ENCODE measurements around the gene TSPO. TPM values are rescaled to one million over a fixed set of nuclear protein-coding genes. Genes with fewer than 3 reads are reported as not detected.

Gene TSPO
- total and polyA plus RNA-seq, 2 donors from 2014 or later, result 134 to 173 TPM

DNA sequence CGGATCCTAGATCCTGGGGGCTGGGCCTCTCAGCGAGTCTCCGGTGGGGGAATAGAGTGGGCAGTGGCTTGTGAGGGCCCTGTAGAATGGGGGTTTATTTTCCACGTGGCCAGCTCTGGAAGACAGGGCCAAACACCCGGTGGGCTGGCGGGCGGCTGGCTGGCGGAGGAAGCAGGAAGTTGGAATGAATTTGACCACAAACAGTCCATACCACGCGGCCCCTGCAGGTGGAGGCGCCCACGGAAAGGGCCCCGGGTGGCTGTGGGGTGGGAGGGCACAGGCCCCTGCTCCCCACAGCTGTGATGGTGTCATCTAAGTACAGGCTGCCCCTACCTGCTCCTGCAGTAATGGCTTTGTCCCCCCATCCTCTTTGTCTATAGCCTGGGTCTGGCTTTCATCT, 23.2 kb upstream of the TSPO start:
- H3K27me3 ChIP-seq (ENCODE audit: control insufficient read depth, insufficient read depth, low read length), result no peaks in the 10 kb centered on the region
- no peaks in the 10 kb centered on the region for H3K9me3 ChIP-seq (ENCODE audit: control insufficient read depth in 2 of 3, insufficient read depth in 1 of 3, low read length in 3 of 3)
- H3K4me3 ChIP-seq (ENCODE audit: low read length in 3 of 3), result no peak overlapping the region
- H3K27ac ChIP-seq (ENCODE audit: low read depth in 2 of 2, low read length in 2 of 2), result no peak overlapping the region
- peaks cover 0 to 6% (median 6%) of the 10 kb centered on the region in 3 donors for H3K4me1 ChIP-seq (ENCODE audit: control insufficient read depth in 2 of 3, insufficient read depth in 2 of 3, low read depth in 1 of 3, low read length in 3 of 3)
- FAIRE-seq (no peak), DNase-seq (no peak)
- intact Hi-C loops (cut with DNase I), result no loop called here
- no peak overlapping the region for H3K9ac ChIP-seq (ENCODE audit: low read length in 3 of 3)
- TF ChIP-seq, protein P1, sequence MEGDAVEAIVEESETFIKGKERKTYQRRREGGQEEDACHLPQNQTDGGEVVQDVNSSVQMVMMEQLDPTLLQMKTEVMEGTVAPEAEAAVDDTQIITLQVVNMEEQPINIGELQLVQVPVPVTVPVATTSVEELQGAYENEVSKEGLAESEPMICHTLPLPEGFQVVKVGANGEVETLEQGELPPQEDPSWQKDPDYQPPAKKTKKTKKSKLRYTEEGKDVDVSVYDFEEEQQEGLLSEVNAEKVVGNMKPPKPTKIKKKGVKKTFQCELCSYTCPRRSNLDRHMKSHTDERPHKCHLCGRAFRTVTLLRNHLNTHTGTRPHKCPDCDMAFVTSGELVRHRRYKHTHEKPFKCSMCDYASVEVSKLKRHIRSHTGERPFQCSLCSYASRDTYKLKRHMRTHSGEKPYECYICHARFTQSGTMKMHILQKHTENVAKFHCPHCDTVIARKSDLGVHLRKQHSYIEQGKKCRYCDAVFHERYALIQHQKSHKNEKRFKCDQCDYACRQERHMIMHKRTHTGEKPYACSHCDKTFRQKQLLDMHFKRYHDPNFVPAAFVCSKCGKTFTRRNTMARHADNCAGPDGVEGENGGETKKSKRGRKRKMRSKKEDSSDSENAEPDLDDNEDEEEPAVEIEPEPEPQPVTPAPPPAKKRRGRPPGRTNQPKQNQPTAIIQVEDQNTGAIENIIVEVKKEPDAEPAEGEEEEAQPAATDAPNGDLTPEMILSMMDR (IDR thresholded peaks at IDR 0.05; ENCODE audit: borderline replicate concordance, extremely low read depth, insufficient read depth), result no peak
- peaks cover 0 to 7% (median 0%) of the 10 kb centered on the region in 3 donors for H3K36me3 ChIP-seq (ENCODE audit: control insufficient read depth in 2 of 3, insufficient read depth in 3 of 3, low read length in 3 of 3)

DNA sequence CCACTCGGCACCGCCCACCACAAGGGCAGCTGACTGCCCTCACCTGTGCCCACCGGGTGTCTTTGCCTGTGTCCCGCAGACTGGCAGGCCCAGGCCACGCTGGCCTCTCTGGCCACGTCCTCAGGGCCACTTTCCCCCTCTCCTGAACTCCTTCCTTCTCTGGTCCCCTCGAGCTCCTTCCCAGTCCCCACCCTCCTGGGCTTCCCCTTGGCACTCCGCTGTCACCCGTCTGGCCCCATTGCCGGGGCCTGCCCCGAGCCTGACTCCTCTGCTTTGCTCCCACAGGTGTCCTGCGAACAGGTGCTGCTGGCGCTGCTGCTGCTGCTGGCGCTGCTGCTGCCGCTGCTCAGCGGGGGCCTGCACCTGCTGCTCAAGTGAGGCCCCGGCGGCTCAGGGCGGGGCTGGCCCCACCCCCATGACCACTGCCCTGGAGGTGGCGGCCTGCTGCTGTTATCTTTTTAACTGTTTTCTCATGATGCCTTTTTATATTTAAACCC, 22.4 kb upstream of the TSPO start:
- FAIRE-seq (no peak), DNase-seq (no peak)
- intact Hi-C loops (cut with DNase I), result no loop called here
- Histone ChIP-seq H3K4me3 (ENCODE audit: low read length in 3 of 3) (no peak overlapping the region), H3K9ac (ENCODE audit: low read length in 3 of 3) (no peak overlapping the region), H3K27ac (ENCODE audit: low read depth in 2 of 2, low read length in 2 of 2) (no peak overlapping the region), H3K36me3 (ENCODE audit: control insufficient read depth in 2 of 3, insufficient read depth in 3 of 3, low read length in 3 of 3) (peaks cover 0 to 8% (median 0%) of the 10 kb centered on the region in 3 donors), H3K4me1 (ENCODE audit: control insufficient read depth in 2 of 3, insufficient read depth in 2 of 3, low read depth in 1 of 3, low read length in 3 of 3) (peaks cover 0 to 6% (median 6%) of the 10 kb centered on the region in 3 donors), H3K27me3 (ENCODE audit: control insufficient read depth, insufficient read depth, low read length) (no peaks in the 10 kb centered on the region), H3K9me3 (ENCODE audit: control insufficient read depth in 2 of 3, insufficient read depth in 1 of 3, low read length in 3 of 3) (no peaks in the 10 kb centered on the region)
- TF ChIP-seq, protein P1 (IDR thresholded peaks at IDR 0.05; ENCODE audit: borderline replicate concordance, extremely low read depth, insufficient read depth), result no peak

DNA sequence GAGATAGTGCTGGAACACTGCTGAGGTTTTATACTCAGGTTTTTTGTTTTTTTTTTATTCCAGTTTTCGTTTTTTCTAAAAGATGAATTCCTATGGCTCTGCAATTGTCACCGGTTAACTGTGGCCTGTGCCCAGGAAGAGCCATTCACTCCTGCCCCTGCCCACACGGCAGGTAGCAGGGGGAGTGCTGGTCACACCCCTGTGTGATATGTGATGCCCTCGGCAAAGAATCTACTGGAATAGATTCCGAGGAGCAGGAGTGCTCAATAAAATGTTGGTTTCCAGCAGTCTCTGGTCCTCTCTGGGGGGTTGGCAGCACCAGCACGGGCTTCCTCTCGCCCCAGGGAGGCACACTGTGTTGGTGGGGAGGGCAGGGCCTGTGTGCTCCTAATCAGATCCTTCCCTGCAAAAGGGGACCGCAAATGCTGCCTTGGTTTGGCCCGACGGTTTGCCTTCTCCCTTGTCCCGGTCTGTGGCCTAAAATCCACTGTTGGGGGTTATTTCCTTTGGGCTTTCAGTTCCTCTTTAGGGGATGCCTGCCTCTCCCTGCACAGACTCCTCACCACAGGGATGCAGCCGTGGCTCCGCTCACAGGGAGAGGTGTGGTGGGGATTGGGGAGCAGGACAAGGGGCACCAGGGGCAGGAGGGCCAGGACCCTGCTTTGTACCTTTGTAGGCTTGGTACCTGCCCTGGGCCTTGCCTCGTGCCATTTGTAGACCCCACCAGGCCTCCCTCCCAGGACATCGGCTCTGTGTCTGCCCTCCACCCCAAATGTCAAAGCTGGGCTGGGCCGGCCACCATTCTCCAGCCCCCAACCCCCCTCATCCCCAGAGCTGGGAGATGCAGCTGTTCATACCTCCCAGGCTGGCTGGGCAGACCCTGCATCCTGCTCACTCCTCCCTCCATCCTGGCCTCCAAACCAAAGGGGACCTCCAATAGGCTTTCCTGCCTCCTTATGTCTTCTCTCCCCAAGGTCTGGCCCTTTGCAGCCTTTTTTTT, 21.6 kb upstream of the TSPO start:
- Histone ChIP-seq H3K9ac (ENCODE audit: low read length in 3 of 3) (no peak overlapping the region), H3K27me3 (ENCODE audit: control insufficient read depth, insufficient read depth, low read length) (no peaks in the 10 kb centered on the region), H3K4me1 (ENCODE audit: control insufficient read depth in 2 of 3, insufficient read depth in 2 of 3, low read depth in 1 of 3, low read length in 3 of 3) (peaks cover 0 to 6% (median 6%) of the 10 kb centered on the region in 3 donors), H3K4me3 (ENCODE audit: low read length in 3 of 3) (no peak overlapping the region), H3K9me3 (ENCODE audit: control insufficient read depth in 2 of 3, insufficient read depth in 1 of 3, low read length in 3 of 3) (no peaks in the 10 kb centered on the region), H3K36me3 (ENCODE audit: control insufficient read depth in 2 of 3, insufficient read depth in 3 of 3, low read length in 3 of 3) (peaks cover 0 to 16% (median 2%) of the 10 kb centered on the region in 3 donors), H3K27ac (ENCODE audit: low read depth in 2 of 2, low read length in 2 of 2) (no peak overlapping the region)
- DNase-seq (no peak), FAIRE-seq (no peak)
- intact Hi-C loops (cut with DNase I), result no loop called here
- TF ChIP-seq, protein P1 (IDR thresholded peaks at IDR 0.05; ENCODE audit: borderline replicate concordance, extremely low read depth, insufficient read depth), result no peak

All from kidney (tissue), 14 donors.